ENCODE measurements around the gene BLMH. TPM values are rescaled to one million over a fixed set of nuclear protein-coding genes. Genes with fewer than 3 reads are reported as not detected.

BLMH gene
- polyA plus RNA-seq, 1 of the 3 experiments (the other 2 are of a cell fraction): 19.4 TPM

- no peaks in the 10 kb centered on the region for H3K9me3 ChIP-seq
- peak; percentile 64 for DNase-seq
- H3K9me2 ChIP-seq: no peaks in the 10 kb centered on the region
- no peaks in the 10 kb centered on the region for H3F3A ChIP-seq (replicated peaks; ENCODE audit: insufficient read depth)
- H3K79me2 ChIP-seq (ENCODE audit: insufficient read depth): peaks cover 25% of the 10 kb centered on the region
- H3K27me3 ChIP-seq (ENCODE audit: insufficient read depth): no peaks in the 10 kb centered on the region
- H2AFZ ChIP-seq (ENCODE audit: low read depth): peak overlapping the region; percentile 98
- peak overlapping the region in 1 of 2 experiments; percentile 31; a peak in 1 of 4 replicates for H3K27ac ChIP-seq (ENCODE audit: low read depth in 2 of 2, low read length in 1 of 2)
- peaks cover 0 to 15% of the 10 kb centered on the region in 2 experiments; a peak in 2 of 4 replicates for H3K4me1 ChIP-seq (ENCODE audit: control insufficient read depth in 1 of 2, insufficient read depth in 2 of 2, low read depth in 1 of 2, low read length in 1 of 2)
- POLR2A ChIA-PET: interaction anchor here (1.5 kb wide), 1 partner anchor 186 kb away, joined by 4 read pairs; no protein-coding TSS in a partner anchor
- H3K4me3 ChIP-seq (ENCODE audit: low read depth in 2 of 2, low read length in 1 of 2): peak overlapping the region; percentile 88 to 91
- H3K9ac ChIP-seq: peak overlapping the region; percentile 80
- peak overlapping the region; percentile 74 for H3K4me2 ChIP-seq
- WGBS (ENCODE audit: low lambda C conversion rate): 2% methylated on average over 20 of the region's 22 CpGs
- CTCF ChIA-PET: interaction anchor here (1.0 to 2.4 kb wide), 7 partner anchors 13 to 186 kb away, joined by 3 to 11 read pairs (median 5); partner anchors contain the start of gene SLC6A4
- H4K20me1 ChIP-seq (ENCODE audit: insufficient read depth): no peaks in the 10 kb centered on the region
- H3K36me3 ChIP-seq (replicated peaks in 1 of 2; ENCODE audit: control insufficient read depth in 1 of 2, insufficient read depth in 2 of 2, low read length in 1 of 2): peaks cover 30 to 31% of the 10 kb centered on the region in 2 experiments
- TF ChIP-seq YY1 (IDR thresholded peaks at IDR 0.05; ENCODE audit: low read depth) (no peak), REST (IDR thresholded peaks at IDR 0.05; ENCODE audit: low read depth, low read length) (no peak), EZH2phosphoT487 (IDR thresholded peaks at IDR 0.05; ENCODE audit: borderline replicate concordance, low read depth) (no peak), RXRA (IDR thresholded peaks at IDR 0.05; ENCODE audit: borderline replicate concordance, low read depth) (no peak), FOXJ3 (CRISPR knock-in tag; IDR thresholded peaks at IDR 0.05) (no peak), RCOR1 (IDR thresholded peaks at IDR 0.05; ENCODE audit: low read length) (peak; percentile 50), MAX (IDR thresholded peaks at IDR 0.05; ENCODE audit: low read depth) (peak; percentile 82), ELF1 (IDR thresholded peaks at IDR 0.05) (no peak), MXI1 (IDR thresholded peaks at IDR 0.05; ENCODE audit: low read depth, low read length) (peak; percentile 84), USF2 (IDR thresholded peaks at IDR 0.05; ENCODE audit: borderline replicate concordance, low read depth, low read length) (no peak), EP300 (IDR thresholded peaks at IDR 0.05; ENCODE audit: borderline replicate concordance in 1 of 2, low read depth in 1 of 2, low read length in 1 of 2) (peak in 1 of 2 experiments; percentile 54; a peak in 2 of 4 replicates), GATA2 (CRISPR knock-in tag; IDR thresholded peaks at IDR 0.05) (peak; percentile 73), RFX5 (IDR thresholded peaks at IDR 0.05; ENCODE audit: low read length) (peak; percentile 44; the same call in 1 of the 2 replicates), USF1 (IDR thresholded peaks at IDR 0.05; ENCODE audit: borderline replicate concordance, low read depth) (no peak), PBX3 (IDR thresholded peaks at IDR 0.05) (no peak)
Measured at GRCh38 chr17:30290696-30291542, 825 bp downstream of the BLMH start.
